HPDE6-E6E7 (cell line): Measurements from ENCODE around the gene PKM.
"Not testable (repeated sequence)": the region's sequence is repeated elsewhere in the genome, so short reads cannot be mapped to it uniquely, and the experiment has no call there.

Experiments
- DNase-seq: peaks from one replicate; pipeline ENCODE4 v3.0.0; 2011; ENCODE audit warnings: missing footprints; ENCODE audit errors: extremely low spot score

The PKM gene

GRCh38 chr15:72176159-72176558 lies 54.8 kb downstream of the PKM start:
- no peak for DNase-seq

DNA sequence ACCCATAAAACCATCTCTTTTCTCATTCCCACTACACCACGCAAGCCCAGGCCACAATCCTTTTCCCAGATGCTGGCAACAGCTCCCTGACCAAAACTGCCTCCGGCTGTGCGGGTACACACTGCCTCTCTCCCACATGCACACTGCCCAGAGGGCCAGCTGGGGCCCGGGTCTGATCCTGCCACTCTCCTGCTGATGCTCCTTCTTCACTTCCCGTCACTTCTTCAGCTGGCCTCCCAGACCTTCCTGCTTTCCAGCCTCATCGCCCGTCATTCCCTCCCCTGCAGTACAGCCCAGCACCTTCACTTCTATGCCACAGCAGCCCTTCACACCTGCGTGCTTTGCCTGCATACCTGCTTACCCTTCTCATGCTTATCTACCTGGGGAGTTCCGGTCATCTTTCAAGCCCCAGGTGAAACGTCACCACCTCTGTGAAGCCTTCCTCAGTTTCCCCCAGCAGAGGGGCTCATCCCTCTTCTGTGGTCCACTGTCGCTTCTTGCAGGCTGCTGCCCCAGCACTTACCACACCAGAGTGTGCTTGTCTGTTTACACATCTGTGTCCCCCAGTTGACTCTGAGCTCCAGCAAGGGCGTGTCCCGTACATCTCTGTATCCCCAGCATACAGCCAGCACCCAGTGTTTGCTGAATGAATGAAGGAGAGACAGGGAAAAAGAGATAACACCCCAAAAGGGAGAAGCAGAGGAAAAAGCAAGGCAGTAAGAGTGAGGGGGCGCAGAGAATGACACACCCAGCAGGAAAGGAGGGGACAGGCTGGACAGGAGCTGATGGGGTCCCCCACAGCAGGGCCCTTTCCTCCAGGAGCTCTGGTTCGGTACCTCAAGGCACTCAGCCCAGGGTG lies 55.6 kb downstream of the PKM start:
- DNase-seq = no peak

DNA sequence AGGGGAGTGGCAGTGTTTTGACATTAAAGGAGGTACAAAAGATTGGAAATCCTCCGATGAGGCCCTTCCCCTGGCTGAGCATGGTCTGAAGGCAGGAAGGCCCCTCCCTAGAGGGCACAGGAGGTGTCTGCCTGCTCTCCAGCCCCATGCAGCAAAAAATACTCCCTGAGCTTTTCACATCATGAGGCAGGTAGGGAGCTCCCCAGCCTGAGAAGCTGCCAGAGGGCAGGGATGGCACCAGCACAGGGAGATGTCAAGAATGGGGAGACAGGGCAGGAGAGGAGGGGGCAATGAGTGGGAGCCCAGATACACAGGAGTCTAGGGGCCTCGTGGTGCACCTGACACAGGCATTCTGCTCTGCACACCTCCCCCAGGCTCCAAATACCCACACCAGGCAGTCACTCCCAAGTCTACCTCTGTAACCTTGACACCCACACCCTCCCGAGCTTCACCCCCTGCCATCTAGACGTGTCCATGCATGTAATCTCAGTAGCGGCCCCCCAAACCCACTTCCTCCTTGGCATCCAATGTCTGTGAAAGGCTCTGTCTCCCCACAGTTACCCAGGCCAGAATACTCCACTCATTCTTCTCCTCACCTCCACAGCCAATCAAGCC lies 56.3 kb downstream of the PKM start:
- DNase-seq = no peak

- DNase-seq = no peak
These were observed 57.0 kb downstream of the PKM start for GRCh38 chr15:72173864-72174550.

- DNase-seq = no peak
These were observed 57.6 kb downstream of the PKM start for GRCh38 chr15:72173401-72173800.

DNA sequence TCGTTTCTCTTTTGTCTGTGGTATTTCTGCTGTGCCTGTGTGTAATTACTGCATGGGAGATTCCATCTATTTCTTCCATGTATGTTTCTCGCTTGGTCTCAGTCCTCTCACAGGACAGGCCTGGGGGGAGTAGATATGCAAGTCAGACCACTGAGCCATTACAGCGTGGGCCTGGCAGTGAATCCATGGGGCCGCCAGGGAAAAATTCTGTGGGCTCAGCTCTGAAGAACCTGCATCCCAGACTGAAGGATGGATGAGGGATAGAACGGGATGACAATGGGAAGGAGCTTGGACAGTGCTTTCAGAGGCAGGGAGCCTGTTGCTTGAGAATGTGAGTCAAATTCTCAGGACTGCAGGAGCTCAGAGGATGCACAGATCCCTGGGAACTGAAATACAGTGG lies 58.2 kb downstream of the PKM start:
- no peak for DNase-seq

GRCh38 chr15:72171978-72172377 lies 59.0 kb downstream of the PKM start:
- DNase-seq = not testable (repeated sequence)

DNA sequence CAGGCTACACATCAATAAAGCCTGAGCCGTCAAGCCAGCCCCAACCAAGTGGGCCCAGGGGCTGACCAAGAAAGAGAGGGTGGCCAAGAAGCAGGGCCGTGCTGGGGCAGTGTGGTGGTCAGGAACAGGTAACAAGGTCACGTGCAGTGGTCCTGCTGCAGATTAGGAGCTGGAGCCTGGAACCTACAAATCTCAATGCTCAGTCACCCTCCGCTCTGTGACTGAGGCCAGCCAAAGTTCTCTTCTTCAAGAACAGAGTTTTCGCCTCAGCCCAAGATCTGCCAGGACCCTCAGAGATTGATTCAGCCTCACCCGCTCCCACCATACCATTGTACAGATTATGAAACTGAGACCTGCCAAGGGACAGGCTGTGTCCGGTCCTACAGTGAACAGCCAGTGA lies 60.3 kb downstream of the PKM start:
- DNase-seq = no peak

GRCh38 chr15:72169921-72170611 lies 60.9 kb downstream of the PKM start:
- DNase-seq = no peak

DNA sequence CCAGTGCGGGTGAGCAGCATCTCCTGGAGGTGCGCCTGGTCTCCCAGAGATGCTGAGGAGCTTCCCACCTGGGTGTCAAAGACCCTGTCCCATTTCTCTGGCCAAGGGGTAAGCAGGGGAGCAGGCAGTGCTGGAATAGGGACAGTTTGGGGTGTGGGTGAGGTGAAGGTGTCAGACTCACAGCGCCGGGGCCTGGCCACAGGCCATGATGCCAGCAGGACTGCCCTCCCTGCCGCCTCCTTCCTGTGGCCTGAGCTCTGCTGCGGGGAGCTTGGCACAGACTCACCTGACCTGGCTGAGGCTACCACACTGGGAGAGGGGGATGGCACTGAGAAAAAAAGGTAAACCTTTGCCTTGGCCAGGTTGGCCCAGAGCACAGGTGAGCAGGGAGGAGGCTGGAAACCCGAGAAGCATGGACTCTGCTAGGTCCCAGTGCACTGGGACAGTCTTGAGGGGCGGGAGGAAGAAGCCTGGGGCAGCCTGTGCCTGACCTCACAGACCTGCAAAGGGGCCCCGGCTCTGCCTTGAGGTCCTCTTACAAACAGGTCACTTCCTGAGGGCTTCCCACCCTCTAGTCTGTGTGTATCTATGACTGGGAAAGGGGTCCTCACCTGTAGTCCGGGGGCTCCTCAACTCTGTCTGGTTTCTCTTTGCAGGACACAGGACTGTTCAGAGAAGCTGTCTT lies 61.6 kb downstream of the PKM start:
- no peak for DNase-seq

GRCh38 chr15:72168808-72169190 lies 62.2 kb downstream of the PKM start:
- DNase-seq = no peak

GRCh38 chr15:72168131-72168807 lies 62.7 kb downstream of the PKM start:
- peak; percentile 70 for DNase-seq

GRCh38 chr15:72167445-72167844 lies 63.5 kb downstream of the PKM start:
- DNase-seq = no peak

GRCh38 chr15:72166716-72167417 lies 64.1 kb downstream of the PKM start:
- no peak for DNase-seq

DNA sequence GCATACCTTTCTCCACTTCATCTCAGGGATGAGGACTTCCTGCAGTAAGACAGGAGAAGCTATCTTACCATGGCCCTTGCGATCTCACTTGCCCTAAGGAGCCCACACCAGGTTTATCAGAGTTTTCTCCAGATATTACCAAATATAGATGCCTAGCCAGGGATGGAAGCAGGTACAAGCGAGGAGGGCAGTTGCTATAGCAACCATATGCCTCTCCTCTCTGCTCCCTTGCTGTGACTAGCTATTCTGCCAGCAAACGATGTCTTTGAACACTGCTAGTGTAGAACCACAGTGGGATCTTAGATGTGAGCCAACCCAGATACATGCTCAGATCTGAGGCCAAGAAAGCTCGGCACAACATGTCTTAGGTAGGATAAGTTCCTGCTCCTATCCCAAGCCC lies 67.3 kb downstream of the PKM start:
- DNase-seq = no peak

- DNase-seq = no peak
These were observed 68.4 kb downstream of the PKM start for GRCh38 chr15:72162569-72162968.

DNA sequence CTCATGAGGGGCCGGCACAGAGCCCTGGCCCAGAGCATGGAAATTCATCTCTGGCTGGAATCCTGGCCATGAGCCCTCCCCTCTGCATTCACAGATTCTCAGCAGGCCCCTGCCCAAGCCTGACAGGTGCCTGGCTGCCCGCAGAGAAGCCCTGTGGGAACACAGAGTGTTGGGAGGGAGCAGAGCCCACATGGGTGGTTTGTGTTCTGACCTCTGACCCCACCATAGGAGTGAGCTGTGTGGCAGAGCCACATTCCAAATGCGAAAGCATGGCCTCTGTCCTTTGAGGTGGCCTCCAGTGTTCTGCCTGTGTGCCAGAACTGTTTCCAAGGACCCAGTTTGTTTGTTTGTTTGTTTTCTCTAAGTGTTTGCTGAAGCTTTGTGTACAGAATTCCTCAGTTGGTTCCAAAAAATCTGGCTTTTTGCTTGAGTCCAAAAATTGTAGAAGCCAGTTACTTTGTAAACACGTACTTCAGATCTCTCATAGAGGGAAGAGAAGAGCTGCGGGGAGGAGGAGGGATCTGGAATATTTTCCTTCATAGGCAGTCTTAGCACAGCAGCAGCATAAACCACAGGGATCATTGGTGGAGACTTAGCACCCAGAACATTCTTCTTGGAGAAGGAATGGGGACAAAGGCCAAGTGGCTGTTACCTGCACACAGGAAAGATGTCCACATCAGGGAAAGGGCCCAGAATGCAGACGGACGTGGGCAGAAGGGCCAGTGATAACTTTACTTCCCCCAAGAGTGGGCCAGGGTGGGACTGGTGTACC lies 69.4 kb downstream of the PKM start:
- DNase-seq = no peak

- DNase-seq = no peak
These were observed 70.2 kb downstream of the PKM start for GRCh38 chr15:72160696-72161245.

- no peak for DNase-seq
These were observed 74.1 kb downstream of the PKM start for GRCh38 chr15:72156928-72157327.
